ENCODE results near the gene CHRND. TPM values are rescaled to one million over a fixed set of nuclear protein-coding genes. Genes with fewer than 3 reads are reported as not detected.

CHRND gene
- total RNA-seq, 4 donors from 2014 or later = not detected

- TF ChIP-seq POLR2A (IDR thresholded peaks at IDR 0.05) (no peak), CTCF (IDR thresholded peaks at IDR 0.05) (no peak)
- Histone ChIP-seq H3K4me1 (no peaks in the 10 kb centered on the region), H3K27me3 (no peaks in the 10 kb centered on the region), H3K36me3 (no peaks in the 10 kb centered on the region), H3K27ac (no peak overlapping the region), H3K4me3 (no peak overlapping the region), H3K9me3 (peaks cover 0 to 9% (median 2%) of the 10 kb centered on the region in 4 donors)
- DNase-seq = peak in 1 of 3 donors; percentile 34
Observed at GRCh38 chr2:232533944-232534710, 8.2 kb downstream of the CHRND start.

GRCh38 chr2:232534940-232535651 is 9.1 kb downstream of the CHRND start:
- H3K27me3 ChIP-seq = no peaks in the 10 kb centered on the region
- H3K27ac ChIP-seq = no peak overlapping the region
- no peaks in the 10 kb centered on the region for H3K4me1 ChIP-seq
- no peak overlapping the region for H3K4me3 ChIP-seq
- peaks cover 0 to 9% (median 2%) of the 10 kb centered on the region in 4 donors for H3K9me3 ChIP-seq
- no peaks in the 10 kb centered on the region for H3K36me3 ChIP-seq
- no peak for TF ChIP-seq CTCF (IDR thresholded peaks at IDR 0.05)
- no peak for TF ChIP-seq POLR2A (IDR thresholded peaks at IDR 0.05)
- DNase-seq = peak in 2 of 3 donors; percentile 37 to 43

GRCh38 chr2:232535761-232536530 is 10.0 kb downstream of the CHRND start:
- peak in 1 of 3 donors; percentile 25 for DNase-seq

GRCh38 chr2:232537079-232537478 is 11.1 kb downstream of the CHRND start:
- no peaks in the 10 kb centered on the region for H3K4me1 ChIP-seq
- TF ChIP-seq CTCF (IDR thresholded peaks at IDR 0.05) (peak in 3 of 6 experiments; percentile 33 to 44 (median 34)), POLR2A (IDR thresholded peaks at IDR 0.05) (no peak)
- no peaks in the 10 kb centered on the region for H3K36me3 ChIP-seq
- H3K27me3 ChIP-seq = no peaks in the 10 kb centered on the region
- H3K4me3 ChIP-seq = no peak overlapping the region
- peak in 2 of 3 donors; percentile 45 to 50 for DNase-seq
- H3K9me3 ChIP-seq = peaks cover 0 to 9% (median 2%) of the 10 kb centered on the region in 4 donors
- H3K27ac ChIP-seq = no peak overlapping the region

More at GRCh38 chr2:232535761-232536530, 10.0 kb downstream of the CHRND start:
- Histone ChIP-seq H3K27ac (no peak overlapping the region), H3K4me3 (no peak overlapping the region), H3K36me3 (no peaks in the 10 kb centered on the region), H3K4me1 (no peaks in the 10 kb centered on the region), H3K9me3 (peaks cover 0 to 9% (median 2%) of the 10 kb centered on the region in 4 donors), H3K27me3 (no peaks in the 10 kb centered on the region)
- TF ChIP-seq CTCF (IDR thresholded peaks at IDR 0.05) (no peak), POLR2A (IDR thresholded peaks at IDR 0.05) (no peak)

GRCh38 chr2:232537499-232537898 is 11.5 kb downstream of the CHRND start:
- H3K4me1 ChIP-seq = no peaks in the 10 kb centered on the region
- TF ChIP-seq POLR2A (IDR thresholded peaks at IDR 0.05) (no peak), CTCF (IDR thresholded peaks at IDR 0.05) (no peak)
- no peaks in the 10 kb centered on the region for H3K27me3 ChIP-seq
- H3K27ac ChIP-seq = no peak overlapping the region
- H3K9me3 ChIP-seq = peaks cover 0 to 9% (median 2%) of the 10 kb centered on the region in 4 donors
- DNase-seq = peak in 1 of 3 donors; percentile 18
- H3K36me3 ChIP-seq = no peaks in the 10 kb centered on the region
- no peak overlapping the region for H3K4me3 ChIP-seq
